Measurements from ENCODE around the gene WNT1. TPM values are rescaled to one million over a fixed set of nuclear protein-coding genes. Genes with fewer than 3 reads are reported as not detected.
A peak's percentile ranks its signal among the peaks of the same experiment; 100 is the strongest.

Gene WNT1
- total and polyA plus RNA-seq, 4 donors: 0.09 to 0.20 (median 0.15) TPM; not detected in 1

- peaks cover 0 to 89% (median 86%) of the 10 kb centered on the region in 3 donors for H3K27me3 ChIP-seq (ENCODE audit: control insufficient read depth in 3 of 3, insufficient read depth in 3 of 3, low read length in 2 of 3)
- DNase-seq (peak in 1 of 3 donors; percentile 51), ATAC-seq (ENCODE audit: insufficient read depth, low FRiP score) (no peak)
- peaks cover 0 to 4% (median 0%) of the 10 kb centered on the region in 4 donors for H3K9me3 ChIP-seq (ENCODE audit: control insufficient read depth in 4 of 4, insufficient read depth in 3 of 4, low read length in 3 of 4)
- 18 to 23% methylated on average over 18 to 19 of the region's 19 CpGs for WGBS, 2 donors
- H3K36me3 ChIP-seq (ENCODE audit: control insufficient read depth in 4 of 4, insufficient read depth in 4 of 4, low read length in 4 of 4): no peaks in the 10 kb centered on the region
- H3K4me1 ChIP-seq (ENCODE audit: control insufficient read depth in 5 of 5, insufficient read depth in 5 of 5, low read length in 5 of 5): peaks cover 1 to 22% (median 15%) of the 10 kb centered on the region in 5 donors
- H3K27ac ChIP-seq (ENCODE audit: low read depth in 1 of 2, low read length in 1 of 2): no peak overlapping the region
- peak; percentile 22 for TF ChIP-seq CTCF (IDR thresholded peaks at IDR 0.05; ENCODE audit: control extremely low read depth, extremely low read depth)
- H3K9ac ChIP-seq (ENCODE audit: insufficient read depth in 1 of 2, low read length in 2 of 2): no peak overlapping the region
- H3K4me3 ChIP-seq: no peak overlapping the region
Measured at GRCh38 chr12:48973941-48974673, 4.0 kb upstream of the WNT1 start.

GRCh38 chr12:48977290-48978281 lies 536 bp upstream of the WNT1 start:
- DNase-seq (peak in 2 of 3 donors; percentile 38 to 68), ATAC-seq (ENCODE audit: insufficient read depth, low FRiP score) (no peak)
- no peak overlapping the region for H3K4me3 ChIP-seq
- peaks cover 3 to 32% (median 21%) of the 10 kb centered on the region in 5 donors for H3K4me1 ChIP-seq (ENCODE audit: control insufficient read depth in 5 of 5, insufficient read depth in 5 of 5, low read length in 5 of 5)
- H3K27me3 ChIP-seq (ENCODE audit: control insufficient read depth in 3 of 3, insufficient read depth in 3 of 3, low read length in 2 of 3): peaks cover 0 to 96% (median 93%) of the 10 kb centered on the region in 3 donors
- no peaks in the 10 kb centered on the region for H3K36me3 ChIP-seq (ENCODE audit: control insufficient read depth in 4 of 4, insufficient read depth in 4 of 4, low read length in 4 of 4)
- H3K9ac ChIP-seq (ENCODE audit: insufficient read depth in 1 of 2, low read length in 2 of 2): no peak overlapping the region
- H3K27ac ChIP-seq (ENCODE audit: low read depth in 1 of 2, low read length in 1 of 2): no peak overlapping the region
- WGBS, 2 donors: 8 to 9% methylated on average over 45 to 50 of the region's 50 CpGs
- peak; percentile 41 for TF ChIP-seq CTCF (IDR thresholded peaks at IDR 0.05; ENCODE audit: control extremely low read depth, extremely low read depth)
- peaks cover 0 to 6% (median 0%) of the 10 kb centered on the region in 4 donors for H3K9me3 ChIP-seq (ENCODE audit: control insufficient read depth in 4 of 4, insufficient read depth in 3 of 4, low read length in 3 of 4)

GRCh38 chr12:48978741-48979601 lies 849 bp downstream of the WNT1 start:
- Histone ChIP-seq H3K9ac (ENCODE audit: insufficient read depth in 1 of 2, low read length in 2 of 2) (no peak overlapping the region), H3K27ac (ENCODE audit: low read depth in 1 of 2, low read length in 1 of 2) (no peak overlapping the region), H3K27me3 (ENCODE audit: control insufficient read depth in 3 of 3, insufficient read depth in 3 of 3, low read length in 2 of 3) (peaks cover 0 to 94% (median 92%) of the 10 kb centered on the region in 3 donors), H3K36me3 (ENCODE audit: control insufficient read depth in 4 of 4, insufficient read depth in 4 of 4, low read length in 4 of 4) (no peaks in the 10 kb centered on the region), H3K9me3 (ENCODE audit: control insufficient read depth in 4 of 4, insufficient read depth in 3 of 4, low read length in 3 of 4) (peaks cover 0 to 4% (median 0%) of the 10 kb centered on the region in 4 donors), H3K4me1 (ENCODE audit: control insufficient read depth in 5 of 5, insufficient read depth in 5 of 5, low read length in 5 of 5) (peaks cover 3 to 32% (median 21%) of the 10 kb centered on the region in 5 donors), H3K4me3 (no peak overlapping the region)
- TF ChIP-seq CTCF (IDR thresholded peaks at IDR 0.05; ENCODE audit: control extremely low read depth, extremely low read depth): no peak
- no peak for ATAC-seq (ENCODE audit: insufficient read depth, low FRiP score)
- DNase-seq: no peak
- WGBS, 2 donors: 3 to 4% methylated on average over 40 to 45 of the region's 45 CpGs
